GM18511 (cell line): Measurements from ENCODE around the gene SEC14L1.
"Not testable (repeated sequence)": the region's sequence is repeated elsewhere in the genome, so short reads cannot be mapped to it uniquely, and the experiment has no call there.

ENCODE experiments used
- ATAC-seq: cut with Tn5 transposase; IDR thresholded peaks from one replicate; pipeline ENCODE4 v1.9.1; 2021; ENCODE audit warnings: mild to moderate bottlenecking, moderate library complexity; ENCODE audit not compliant: unreplicated experiment

SEC14L1 gene

GRCh38 chr17:77115947-77116346 lies 24.8 kb upstream of the SEC14L1 start:
- no peak for ATAC-seq

GRCh38 chr17:77116371-77116860 lies 24.4 kb upstream of the SEC14L1 start:
- no peak for ATAC-seq

GRCh38 chr17:77117415-77117814 lies 23.4 kb upstream of the SEC14L1 start:
- ATAC-seq, result no peak

DNA sequence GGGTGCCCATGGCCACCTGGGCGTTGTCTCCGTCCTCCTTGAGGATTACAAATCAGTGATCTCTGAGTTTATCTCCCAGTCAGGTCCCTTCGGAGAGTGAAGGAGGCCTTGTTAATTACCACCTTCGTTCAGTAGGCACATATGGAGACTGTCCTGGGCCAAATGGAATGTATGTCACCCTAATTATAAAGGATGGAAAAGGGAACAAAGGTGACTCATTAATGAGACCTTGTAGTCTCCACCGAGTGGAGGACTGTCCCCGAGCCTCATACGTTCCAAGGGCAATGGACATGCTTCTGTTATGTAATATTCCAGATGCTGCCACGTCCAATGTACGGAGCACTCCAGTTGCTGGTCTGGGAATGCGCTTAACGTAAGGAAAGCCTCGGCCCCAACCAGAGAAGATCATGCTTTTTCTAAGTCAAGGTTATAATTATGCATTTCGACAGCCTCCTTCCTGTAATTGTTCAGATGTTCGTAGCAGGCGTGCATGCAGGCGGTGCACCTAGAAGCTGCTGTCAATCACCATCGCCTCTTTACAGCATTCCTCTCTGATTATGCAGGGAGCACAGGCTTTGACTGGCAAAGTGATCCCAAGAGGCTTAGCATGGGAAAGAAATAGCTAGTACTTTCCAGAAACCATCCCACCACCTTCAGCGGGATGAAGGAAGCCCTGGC lies 22.4 kb upstream of the SEC14L1 start:
- ATAC-seq, result no peak

GRCh38 chr17:77119668-77120301 lies 21.0 kb upstream of the SEC14L1 start:
- ATAC-seq, result no peak

DNA sequence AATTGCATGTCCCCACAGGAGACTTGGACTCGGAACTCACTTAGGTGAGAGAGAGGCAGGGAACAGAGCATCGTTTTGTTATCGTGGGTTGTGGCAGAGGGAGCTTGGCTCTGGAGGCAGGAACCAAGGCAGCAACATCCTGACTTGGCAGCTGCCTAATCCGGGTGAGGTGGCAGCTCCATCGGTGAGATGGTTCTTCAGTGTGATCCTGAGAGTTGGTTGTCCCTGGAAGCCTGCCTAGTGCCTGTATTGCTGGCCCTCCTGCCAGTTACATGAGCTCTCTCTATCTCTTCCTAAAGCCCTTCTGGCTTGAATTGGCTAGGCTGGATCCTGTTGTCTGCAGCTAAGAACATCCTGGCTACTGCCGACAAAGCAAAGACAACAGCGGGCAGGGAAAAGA lies 19.9 kb upstream of the SEC14L1 start:
- ATAC-seq, result no peak

GRCh38 chr17:77124192-77124889 lies 16.4 kb upstream of the SEC14L1 start:
- ATAC-seq, result no peak

DNA sequence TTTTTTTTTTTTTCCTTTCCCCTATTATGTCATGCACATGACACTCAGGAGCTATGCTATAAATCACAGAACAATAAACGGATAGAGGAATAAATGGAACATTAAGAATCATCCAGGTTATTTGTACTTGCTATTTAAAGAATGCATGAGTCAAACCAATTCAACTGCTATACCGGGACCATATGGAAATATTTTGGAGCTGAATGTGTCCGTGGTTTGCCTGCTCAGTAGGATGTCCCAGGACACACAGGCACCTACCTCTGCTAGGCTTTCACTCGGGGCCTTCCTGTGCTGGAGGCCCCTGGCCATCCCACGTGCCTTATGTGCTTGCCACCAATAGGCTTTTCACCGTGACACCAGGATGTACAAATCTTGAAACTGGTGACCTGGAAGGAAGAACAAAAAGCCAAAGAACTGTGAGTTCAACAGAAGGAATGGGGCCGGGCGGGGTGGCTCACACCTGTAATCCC lies 15.3 kb upstream of the SEC14L1 start:
- ATAC-seq, result no peak

DNA sequence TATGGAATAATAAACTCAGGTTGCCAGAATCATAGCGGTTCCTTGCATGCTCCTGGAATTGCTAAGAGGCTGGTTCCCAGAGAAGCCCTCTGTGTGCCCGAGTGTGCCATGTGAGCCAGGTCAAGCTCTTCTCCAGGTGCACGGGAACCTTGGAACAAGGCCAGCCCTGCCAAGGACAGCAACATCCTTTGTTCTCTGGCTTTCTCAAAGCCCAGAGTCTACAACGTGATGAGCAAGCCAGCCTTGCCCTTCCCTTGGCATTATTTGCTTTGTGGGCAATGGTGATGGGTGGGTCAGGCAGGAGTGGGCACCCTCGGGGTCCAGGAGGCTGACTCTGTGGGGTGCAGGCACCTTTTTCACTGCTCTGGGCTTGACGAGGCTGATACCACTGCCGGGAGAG lies 14.2 kb upstream of the SEC14L1 start:
- ATAC-seq, result no peak

GRCh38 chr17:77127735-77128361 lies 12.9 kb upstream of the SEC14L1 start:
- ATAC-seq, result no peak

GRCh38 chr17:77128896-77129567 lies 11.7 kb upstream of the SEC14L1 start:
- ATAC-seq, result no peak

DNA sequence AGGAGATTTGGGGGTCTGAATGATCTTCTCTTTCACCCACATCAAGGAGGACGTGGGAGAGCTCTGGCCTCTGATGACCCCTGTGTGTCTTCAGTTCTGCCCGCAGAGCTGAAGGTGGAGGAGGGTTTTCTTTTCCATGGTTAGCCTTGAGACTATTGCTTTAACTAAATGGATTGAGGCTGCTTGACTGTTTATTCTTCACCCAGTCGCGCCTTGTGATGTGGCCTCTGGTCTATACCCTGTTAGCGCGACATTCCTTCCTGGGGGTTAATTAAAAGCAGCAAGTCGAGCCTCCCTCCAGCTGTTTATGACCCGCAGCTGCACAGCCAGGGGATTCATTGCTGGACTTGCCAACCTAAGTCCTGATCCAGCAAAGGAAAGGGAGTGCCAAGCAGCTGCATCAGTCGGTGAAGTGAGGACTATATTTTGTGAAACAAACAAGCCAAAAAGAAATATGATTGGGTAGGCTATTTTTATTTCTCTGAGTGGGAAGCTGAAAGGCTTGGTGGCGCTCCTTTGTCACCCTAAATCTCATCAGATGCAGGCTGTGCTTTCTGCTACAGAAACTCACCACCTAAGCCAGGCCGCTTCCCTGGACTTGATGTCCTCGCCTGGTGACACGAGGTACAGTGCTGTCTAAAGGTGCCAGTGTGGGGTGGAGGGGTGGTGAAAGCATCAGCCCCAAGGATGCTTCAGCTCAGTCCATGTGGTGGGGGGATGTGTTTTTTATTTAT lies 11.0 kb upstream of the SEC14L1 start:
- no peak for ATAC-seq

- ATAC-seq, result no peak
Measured at GRCh38 chr17:77130525-77130924, 10.2 kb upstream of the SEC14L1 start.

DNA sequence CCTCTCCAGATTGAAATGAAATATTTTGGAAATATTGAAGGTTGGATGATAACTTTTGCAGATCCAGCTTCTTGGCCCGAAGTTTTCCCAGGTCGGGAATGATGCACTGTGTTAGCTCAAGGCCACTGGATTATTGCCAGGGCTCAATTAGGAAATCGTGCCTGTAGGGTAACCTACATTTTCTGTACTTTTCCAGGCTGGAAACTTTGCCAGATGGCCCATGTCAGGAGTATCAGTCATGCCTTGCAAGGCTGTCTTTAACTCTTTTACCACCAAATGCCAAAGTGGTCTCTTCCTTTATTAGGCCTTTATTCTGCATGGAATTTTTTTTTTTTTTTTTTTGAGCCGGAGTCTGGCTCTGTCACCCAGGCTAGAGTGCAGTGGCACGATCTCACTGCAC lies 8.9 kb upstream of the SEC14L1 start:
- no peak for ATAC-seq

- ATAC-seq, result no peak
Measured at GRCh38 chr17:77132411-77133086, 8.2 kb upstream of the SEC14L1 start.

DNA sequence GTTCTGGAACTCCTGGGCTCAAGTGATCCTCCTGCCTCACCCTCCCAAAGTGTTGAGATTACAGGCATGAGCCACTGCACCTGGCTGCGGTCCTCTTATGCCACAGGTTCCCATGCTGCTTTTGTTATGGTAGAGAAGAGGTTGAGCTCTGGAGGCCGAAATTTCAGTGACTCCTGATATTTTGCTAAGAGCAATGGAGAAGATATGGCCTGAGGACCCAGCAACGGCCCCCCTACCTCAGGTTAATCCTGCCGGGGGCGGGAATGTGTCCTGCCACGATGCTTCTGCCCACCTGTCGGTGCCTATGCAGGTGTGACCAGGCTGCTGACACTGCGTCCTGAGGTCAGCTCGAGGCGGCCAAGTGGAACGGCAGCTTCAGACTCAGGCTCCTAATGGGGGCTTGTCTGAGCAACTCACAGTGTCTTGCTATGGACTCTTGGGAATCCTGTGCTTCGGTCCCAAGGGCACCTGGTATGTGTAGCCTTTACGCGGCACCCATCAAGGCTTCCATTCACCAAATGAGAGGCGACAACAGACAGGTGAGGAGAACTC lies 7.6 kb upstream of the SEC14L1 start:
- ATAC-seq, result no peak

GRCh38 chr17:77136420-77136767 lies 4.4 kb upstream of the SEC14L1 start:
- ATAC-seq, result no peak

GRCh38 chr17:77137111-77137510 lies 3.7 kb upstream of the SEC14L1 start:
- no peak for ATAC-seq

DNA sequence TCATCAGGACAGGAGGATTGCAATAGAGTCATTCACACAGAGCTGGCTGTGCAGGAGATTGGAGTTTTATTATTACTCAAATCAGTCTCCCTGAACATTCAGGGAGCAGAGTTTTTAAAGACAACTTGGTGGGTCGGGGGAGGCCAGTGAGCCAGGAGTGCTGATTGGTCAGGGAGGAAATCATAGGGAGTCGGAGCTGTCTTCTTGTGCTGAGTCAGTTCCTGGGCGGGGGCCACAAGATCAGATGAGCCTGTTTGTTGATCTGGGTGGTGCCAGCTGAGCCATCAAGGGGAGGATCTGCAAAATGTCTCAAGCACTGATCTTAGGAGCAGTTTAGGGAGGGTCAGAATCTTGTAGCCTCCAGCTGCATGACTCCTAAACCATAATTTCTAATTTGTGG lies 2.9 kb upstream of the SEC14L1 start:
- ATAC-seq, result not testable (repeated sequence)
